Stimulated activated CD8-positive, alpha-beta memory T cell treated with anti-CD3 and anti-CD28 coated beads, Interleukin-15, amount 100 ng/mL, for 24 hours (primary cell): ENCODE measurements around the gene FRYL.
"Not testable (repeated sequence)": the region's sequence is repeated elsewhere in the genome, so short reads cannot be mapped to it uniquely, and the experiment has no call there.

Source experiments
- DNase-seq: peaks from one replicate; pipeline ENCODE4 v3.0.0-alpha.2; 2020; ENCODE audit warnings: low read depth

The FRYL gene

DNA sequence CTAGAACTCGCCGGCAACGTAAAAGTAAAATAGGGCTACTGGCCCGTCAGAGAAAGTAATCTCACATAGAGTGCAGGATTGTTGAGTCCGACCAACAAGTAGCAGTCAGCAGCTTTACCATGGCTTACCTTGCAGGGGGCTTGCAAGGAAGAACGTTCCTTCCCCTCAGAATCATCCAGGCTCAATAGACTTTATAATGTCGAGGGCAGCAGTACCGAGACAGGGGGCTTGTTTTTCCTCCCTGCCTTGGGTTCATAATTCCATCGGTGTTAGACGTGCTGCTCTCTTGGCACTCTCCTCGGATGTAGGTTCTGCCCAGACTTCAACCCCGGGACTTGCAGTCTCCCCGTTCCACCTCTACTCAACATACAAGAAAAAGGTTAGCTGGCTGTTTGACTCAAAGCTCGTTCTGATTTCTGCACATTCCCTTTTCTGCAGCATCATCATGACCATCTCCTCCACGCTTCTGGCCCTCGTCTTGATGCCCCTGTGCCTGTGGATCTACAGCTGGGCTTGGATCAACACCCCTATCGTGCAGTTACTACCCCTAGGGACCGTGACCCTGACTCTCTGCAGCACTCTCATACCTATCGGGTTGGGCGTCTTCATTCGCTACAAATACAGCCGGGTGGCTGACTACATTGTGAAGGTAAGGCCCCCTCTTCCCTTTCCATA is 295.4 kb downstream of the FRYL start:
- DNase-seq: no peak

DNA sequence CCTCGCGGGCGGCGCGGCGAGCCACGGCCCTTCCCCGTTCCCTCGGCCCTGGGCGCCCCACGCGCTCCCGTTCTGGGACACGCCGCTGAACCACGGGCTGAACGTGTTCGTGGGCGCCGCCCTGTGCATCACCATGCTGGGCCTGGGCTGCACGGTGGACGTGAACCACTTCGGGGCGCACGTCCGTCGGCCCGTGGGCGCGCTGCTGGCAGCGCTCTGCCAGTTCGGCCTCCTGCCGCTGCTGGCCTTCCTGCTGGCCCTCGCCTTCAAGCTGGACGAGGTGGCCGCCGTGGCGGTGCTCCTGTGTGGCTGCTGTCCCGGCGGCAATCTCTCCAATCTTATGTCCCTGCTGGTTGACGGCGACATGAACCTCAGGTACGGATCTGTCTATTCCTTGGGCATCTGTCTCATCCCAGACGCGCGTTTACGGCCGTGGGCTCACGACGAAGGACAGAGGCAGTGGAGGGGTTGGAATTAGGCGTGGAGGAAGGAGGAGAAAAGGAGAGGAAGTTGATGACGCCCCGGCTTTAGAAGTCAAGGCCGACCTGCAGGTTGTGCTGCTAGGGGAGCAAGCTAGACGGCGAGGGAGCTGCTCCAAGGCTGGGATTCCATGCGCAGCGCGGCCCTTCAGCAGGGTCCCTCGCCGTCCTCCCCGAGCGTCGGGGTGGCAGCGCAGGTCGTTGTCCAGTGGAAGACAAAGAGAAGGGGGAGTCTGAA is 296.1 kb downstream of the FRYL start:
- DNase-seq: no peak

DNA sequence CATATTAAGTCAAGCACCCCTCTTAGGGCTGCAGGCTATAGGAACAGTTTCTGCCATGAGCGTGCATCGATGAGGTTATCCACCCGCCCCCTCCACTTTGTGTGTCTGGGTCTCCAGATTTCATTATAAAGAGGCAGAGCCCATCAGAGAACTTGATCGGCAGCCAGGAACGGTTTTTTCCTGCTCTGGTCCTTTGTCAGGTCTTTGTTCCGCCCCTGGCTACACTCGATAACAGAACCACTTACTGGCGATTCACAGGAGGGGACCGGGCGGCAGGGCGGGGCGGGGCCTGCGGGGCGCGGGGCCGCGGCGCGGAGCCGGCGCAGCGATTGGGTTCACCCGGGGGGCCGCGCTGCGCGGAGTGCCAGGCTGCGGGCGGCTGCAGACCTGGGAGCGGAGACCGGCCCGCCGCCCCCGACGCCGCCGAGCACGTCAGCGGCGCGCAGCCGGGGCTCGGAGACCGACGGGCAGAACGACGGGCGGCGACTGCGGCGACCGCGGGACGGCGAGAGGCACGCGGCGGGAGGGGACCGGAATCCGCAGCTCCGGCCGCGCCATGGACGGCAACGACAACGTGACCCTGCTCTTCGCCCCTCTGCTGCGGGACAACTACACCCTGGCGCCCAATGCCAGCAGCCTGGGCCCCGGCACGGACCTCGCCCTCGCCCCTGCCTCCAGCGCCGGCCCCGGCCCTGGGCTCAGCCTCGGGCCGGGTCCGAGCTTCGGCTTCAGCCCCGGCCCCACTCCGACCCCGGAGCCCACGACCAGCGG is 296.9 kb downstream of the FRYL start, which contains the start of gene SLC10A4:
Gene SLC10A4 (plus strand): TSS at position 338 of the 771 bp plus-strand sequence. CDS start 219 bp downstream, at position 557.
- DNase-seq: no peak

DNA sequence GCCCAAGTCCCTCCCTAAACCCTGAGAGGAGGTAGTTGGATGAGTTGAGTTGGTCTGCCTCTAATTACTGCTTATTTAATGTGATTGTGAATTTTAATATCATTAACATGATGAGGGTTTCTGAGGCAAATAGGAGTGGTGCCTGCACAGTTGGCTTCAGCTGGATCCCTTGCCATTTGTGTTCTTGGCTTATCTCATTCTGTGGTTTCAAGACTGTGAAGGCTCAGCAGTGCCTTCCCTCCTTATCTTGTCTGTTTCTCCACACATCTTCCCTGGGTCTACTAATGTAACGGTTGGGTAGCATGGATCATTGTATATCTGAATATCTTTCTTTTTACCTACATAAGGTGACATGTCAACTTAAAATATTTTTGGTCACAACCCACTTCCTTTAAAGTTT is 298.5 kb downstream of the FRYL start:
- DNase-seq: no peak

- no peak for DNase-seq
Measured at GRCh38 chr4:48478273-48478672, 301.8 kb downstream of the FRYL start.

GRCh38 chr4:48475770-48476169 is 304.3 kb downstream of the FRYL start:
- DNase-seq: no peak

DNA sequence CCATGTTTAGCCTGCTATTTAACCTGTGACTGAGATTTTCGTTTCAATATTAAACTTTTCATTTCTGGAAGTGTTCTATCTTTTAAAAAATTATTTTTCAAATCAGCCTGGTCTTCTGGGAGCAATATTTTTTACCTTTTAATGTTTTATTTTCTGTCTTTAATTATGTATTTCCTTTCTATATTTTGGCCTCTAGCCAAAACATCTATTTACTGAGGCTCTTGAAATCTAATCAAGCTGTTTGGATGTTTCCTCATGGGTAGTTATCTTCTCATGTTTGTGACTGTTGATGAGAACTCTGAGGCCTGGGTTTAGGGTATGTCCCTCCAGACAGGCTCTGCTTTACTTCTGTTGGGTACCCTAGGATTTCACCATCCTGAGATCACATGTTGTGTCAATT is 307.3 kb downstream of the FRYL start:
- no peak for DNase-seq

DNA sequence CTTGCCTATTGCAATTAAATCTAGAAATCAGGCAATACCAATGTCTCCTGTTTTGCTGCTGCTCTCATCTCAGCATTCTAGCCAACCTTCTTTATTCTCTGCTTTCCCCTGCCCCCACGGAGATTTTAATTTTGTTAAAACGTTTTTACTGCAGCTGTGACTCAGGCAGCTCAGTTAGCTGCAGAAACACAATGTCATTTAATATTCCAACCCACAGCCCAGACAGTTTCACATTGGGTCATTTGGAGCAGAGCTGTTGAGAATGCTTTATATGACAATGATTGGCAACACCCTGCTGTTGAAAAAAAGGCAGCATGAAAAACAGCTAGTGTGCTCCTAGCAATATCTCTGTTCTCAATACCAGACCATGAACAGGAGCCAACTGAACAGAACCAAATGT is 309.5 kb downstream of the FRYL start:
- DNase-seq: no peak

- DNase-seq: no peak
Measured at GRCh38 chr4:48470137-48470536, 309.9 kb downstream of the FRYL start.

GRCh38 chr4:48467891-48468290 is 312.2 kb downstream of the FRYL start:
- no peak for DNase-seq

- DNase-seq: no peak
Measured at GRCh38 chr4:48467442-48467841, 312.6 kb downstream of the FRYL start.

- no peak for DNase-seq
Measured at GRCh38 chr4:48462363-48462762, 317.7 kb downstream of the FRYL start.

DNA sequence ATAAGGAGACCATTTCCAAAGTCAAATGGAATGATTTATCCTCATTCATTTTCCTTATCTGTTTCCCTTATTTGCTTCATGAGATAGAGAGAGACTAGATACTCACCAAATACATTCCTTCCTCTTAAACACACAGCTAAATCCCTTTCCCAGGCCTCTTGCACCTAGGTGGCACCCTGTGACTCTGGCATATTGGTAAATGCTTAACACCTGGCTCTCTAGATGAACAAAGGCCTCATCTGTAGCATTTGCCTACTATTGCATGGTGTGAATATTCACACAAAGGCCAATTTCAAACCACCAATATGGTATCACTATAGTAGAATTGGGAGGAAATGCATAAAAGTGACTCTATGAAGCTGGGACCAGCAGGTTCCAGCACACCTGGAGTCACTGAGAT is 319.1 kb downstream of the FRYL start:
- DNase-seq: no peak

DNA sequence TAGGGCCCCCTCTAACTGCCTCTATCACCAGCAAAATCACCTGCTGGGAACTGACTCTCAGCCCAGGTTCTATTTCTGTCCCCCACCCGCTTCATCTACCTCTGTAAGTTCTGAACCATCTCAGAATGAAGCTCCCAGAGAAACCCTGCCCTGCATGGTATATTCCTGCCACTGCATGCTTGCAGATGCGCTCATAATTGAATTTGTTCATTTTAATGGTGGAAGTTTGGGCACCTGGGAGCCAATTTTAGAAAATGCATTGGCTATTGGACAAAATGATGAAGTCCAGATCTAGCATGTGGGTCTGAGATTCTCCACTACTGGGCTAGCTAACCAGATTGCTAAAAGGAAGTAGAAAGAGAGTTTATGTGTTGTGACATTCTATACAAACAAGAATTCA is 325.5 kb downstream of the FRYL start:
- DNase-seq: no peak

GRCh38 chr4:48451656-48452055 is 328.4 kb downstream of the FRYL start:
- not testable (repeated sequence) for DNase-seq

DNA sequence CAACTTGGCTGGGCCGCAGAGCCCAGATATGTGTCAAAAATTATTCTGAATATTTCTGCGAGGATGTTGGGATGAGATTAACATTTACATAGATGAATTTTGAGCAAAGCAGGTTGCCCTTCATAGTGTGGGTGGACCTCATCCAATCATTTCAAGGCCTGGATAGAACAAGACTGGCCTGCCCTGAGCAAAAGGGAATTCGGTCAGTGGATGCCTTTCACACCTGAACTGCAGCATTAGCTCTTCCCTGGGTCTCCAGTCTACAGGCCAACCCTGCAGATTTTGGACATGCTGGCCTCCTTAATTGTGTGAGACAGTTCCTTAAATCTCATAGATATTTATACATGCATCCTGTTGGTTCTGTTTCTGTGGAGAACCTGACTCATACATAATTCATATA is 329.3 kb downstream of the FRYL start:
- DNase-seq: no peak

DNA sequence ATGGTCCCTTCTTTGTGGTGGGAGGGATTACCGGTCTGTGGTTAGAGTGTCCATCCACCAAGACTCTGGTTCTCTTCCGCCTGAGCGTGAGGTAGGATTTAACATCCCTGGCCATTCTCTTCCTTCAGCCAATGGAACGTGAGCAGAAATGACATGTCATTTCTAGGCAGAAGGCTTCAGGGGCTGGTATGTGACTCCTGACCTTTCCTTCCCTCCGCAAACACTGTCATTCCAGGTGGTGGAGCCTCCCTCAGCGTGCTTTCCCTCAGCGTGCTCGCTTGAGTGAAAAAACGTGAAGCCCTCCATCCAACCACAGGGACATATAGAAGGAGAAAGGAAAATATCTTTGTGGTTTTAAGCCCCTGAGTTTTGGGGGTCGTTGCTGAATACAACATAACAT is 330.9 kb downstream of the FRYL start:
- no peak for DNase-seq
